GM12873 (cell line): Measurements from ENCODE around the gene CALML5.

Experiments used
- TF ChIP-seq, protein P1 (sequence below): IDR thresholded peaks from 2 replicates; pipeline ENCODE4 v1.5.1; 2012; ENCODE audit warnings: low read depth, mild to moderate bottlenecking, moderate library complexity, low read length, control low read depth; ENCODE audit not compliant: insufficient read depth; ENCODE audit errors: missing control alignments

Gene CALML5, protein sequence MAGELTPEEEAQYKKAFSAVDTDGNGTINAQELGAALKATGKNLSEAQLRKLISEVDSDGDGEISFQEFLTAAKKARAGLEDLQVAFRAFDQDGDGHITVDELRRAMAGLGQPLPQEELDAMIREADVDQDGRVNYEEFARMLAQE

DNA sequence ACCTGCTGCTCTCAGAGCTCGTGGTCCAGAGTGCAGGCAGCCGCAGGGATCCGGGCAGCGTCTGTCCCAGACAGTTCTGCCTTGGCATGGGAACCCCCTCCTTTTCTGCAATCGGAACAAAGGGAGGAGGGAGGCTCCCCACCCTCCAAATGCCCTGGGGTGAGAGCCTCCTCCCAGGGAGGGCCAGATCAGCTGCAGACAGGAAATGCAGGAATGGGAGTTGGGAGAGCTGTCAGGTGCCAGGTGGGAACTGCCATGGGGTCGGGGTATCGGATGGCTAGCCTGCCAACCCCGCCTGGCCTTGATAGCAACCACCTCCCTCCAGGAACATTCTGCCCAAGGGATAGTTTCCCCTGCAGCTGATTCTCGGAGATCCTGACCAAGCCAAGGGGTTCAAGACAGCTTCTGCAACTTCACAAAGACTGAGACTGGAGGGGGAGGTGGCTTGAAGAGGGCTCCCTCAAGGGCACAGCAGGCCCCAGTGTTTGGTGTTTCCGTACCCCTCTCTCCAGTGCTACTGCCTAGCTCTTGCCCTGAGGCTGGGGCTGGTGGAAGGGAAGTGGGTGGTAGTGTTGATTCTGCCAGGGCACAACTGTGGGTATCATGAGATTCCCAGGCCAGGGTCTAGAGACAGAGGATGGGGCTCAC is at the start of gene CALML5:
CALML5 (minus strand) TSS at position 78 of the 648 bp plus-strand sequence. CDS start 132 bp downstream, outside the sequence.
- TF ChIP-seq, protein P1, sequence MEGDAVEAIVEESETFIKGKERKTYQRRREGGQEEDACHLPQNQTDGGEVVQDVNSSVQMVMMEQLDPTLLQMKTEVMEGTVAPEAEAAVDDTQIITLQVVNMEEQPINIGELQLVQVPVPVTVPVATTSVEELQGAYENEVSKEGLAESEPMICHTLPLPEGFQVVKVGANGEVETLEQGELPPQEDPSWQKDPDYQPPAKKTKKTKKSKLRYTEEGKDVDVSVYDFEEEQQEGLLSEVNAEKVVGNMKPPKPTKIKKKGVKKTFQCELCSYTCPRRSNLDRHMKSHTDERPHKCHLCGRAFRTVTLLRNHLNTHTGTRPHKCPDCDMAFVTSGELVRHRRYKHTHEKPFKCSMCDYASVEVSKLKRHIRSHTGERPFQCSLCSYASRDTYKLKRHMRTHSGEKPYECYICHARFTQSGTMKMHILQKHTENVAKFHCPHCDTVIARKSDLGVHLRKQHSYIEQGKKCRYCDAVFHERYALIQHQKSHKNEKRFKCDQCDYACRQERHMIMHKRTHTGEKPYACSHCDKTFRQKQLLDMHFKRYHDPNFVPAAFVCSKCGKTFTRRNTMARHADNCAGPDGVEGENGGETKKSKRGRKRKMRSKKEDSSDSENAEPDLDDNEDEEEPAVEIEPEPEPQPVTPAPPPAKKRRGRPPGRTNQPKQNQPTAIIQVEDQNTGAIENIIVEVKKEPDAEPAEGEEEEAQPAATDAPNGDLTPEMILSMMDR, result no peak

DNA sequence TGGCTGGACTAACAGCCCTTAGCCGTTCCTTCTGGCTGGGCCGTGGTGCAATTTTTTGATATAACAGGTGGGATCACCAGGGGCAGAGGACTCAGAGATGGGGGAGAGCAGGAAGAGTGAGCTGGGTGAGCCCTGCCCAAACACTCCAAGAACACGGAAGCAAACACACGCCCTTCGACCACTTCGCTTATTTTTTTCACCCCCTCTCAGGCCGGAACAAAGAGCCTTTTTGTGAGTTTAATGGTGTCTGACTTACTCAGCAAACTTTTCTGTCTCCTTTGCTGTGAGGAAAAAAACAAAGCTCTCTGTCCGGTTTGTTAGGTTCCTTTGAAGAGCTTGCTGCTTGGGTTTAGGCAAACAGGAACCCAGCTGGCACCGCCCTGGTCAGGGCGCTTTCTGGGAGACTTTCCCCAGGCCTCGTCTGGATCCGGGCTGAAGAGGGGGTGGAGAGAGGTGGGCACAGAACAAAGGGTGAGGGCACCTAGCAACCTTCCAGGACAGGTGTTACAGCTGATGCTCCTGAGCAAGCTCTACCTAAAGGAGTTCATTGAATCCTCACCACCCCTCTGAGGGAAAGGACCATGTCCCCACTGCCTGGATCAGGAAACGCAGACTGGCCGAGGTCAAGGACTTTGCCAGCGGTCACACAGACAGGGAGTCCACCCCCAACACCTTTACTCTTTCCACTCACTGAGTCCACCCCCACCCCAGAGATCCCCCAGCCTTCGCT is 48.7 kb upstream of the CALML5 start:
- TF ChIP-seq, protein P1, result no peak

DNA sequence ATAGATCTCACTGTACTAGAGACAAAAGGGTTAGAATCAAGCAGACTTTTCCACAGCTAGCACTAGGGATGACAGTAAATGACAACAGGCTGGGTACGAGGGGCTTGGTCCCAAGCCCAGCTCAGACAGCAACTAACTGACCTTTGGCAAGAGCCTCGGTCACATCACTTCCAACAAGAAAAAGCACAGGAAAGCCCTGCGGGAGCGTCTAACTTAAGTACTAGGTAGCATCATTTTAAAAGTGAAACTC is 48.2 kb upstream of the CALML5 start:
- TF ChIP-seq, protein P1, result no peak

DNA sequence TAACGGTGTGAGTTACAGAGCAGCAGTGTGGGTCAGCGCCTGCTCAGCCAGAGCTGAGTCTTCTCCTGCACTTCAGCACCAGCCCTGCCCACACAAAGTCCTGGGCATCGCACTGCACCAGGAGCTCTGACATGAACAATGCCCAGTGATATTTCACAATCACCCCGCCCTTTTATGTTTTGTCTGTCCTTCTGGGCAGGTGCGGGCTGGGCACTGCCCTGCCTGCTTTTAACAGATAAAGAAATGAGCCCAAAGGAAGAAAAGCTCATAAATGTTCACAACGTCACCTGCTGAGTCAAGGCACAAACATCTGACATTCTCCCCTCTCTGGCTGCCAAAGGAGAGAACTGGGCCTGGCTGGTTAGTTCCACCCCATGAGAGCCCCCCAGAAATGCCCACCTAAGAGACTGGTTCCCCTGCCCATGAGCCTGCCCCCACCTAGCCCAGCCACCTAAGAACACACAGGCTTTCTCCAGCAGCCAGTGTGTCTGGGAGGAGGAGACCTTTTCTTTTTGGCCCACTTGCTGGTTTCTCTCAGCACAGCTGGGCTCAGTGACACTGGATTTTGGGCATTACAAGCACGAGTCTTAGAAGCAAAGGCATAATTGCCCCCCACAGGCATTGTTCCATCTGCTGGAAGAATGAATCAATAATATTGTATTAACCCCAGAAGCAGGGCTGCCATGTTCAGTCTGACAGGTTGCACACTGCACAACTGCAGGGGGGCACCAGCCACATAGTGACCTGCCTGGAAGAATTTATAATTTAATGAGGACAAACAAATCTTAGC is 47.7 kb upstream of the CALML5 start:
- TF ChIP-seq, protein P1, result no peak

DNA sequence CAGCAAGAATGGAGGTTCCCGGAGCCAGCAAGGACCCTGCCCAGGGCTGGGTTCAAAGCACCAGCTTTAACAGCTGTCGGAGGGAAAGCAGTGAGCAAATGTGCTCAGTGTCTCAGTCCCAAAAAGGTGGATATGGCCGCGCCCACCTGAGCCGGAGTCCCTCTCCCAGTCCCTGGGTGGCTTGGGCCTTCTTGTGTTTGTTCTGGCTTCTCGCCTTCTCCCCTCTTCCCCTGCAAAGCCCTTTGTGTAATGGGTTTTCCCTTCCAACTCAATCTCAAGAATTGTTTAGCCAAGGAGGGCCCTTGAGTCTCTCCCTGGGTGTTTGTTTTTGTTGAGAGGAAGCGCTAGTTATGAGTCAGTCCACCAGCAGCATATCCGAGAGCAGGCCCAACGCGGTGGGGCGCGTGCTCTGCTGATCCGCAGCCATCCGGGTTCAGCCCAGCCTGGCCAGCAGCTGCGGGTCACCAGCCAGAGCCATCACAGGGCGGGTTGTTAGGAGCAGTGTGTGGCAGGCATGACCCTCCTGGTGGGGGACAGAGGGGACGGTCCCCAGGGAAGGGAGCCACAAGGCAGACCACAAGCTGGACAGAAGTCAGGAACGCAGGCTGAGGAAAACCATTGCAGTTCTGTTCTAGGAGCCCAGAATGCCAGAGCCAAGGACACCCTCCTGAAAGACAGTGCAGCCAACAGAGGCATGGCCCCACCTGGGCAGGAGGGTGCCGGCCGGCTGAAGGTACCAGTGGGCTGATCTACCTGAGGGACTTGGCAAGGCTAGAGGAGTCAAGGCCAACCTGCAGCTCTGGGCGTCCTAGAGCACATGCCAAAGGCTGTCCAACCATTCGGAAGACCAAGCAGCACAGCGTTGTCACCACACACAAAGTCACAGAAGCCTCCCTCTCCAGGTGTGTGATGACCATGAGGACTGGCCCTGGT is 46.7 kb upstream of the CALML5 start:
- TF ChIP-seq, protein P1, result no peak

DNA sequence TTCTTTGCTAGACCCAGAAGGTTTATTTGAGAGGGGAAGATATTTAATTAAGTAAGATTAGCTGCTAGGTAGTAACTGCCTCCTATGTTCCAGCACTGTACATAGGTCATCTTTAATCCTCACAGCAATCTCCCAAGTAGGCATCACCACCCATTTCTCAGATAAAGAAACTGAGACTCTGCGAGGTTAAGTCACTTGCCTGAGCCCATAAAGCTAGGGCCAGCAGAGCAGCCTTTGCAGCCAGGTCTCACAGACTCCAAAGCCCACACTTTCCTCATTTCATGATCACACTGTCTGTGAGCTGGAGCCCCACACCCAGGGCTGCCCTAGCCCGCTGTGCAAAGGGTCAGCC is 46.0 kb upstream of the CALML5 start:
- TF ChIP-seq, protein P1, result no peak
